Progenitor cell of endocrine pancreas (in vitro differentiated cells): ENCODE data around the gene WWP2. TPM values are rescaled to one million over a fixed set of nuclear protein-coding genes. Genes with fewer than 3 reads are reported as not detected.
A peak's percentile ranks its signal among the peaks of the same experiment; 100 is the strongest.
"Not testable (repeated sequence)": the region's sequence is repeated elsewhere in the genome, so short reads cannot be mapped to it uniquely, and the experiment has no call there.

ENCODE experiments used
- DNase-seq: peaks from one replicate; pipeline ENCODE4 v3.0.0; 2021; ENCODE audit warnings: low spot score; ENCODE audit not compliant: unreplicated experiment
- H3K27ac Mint-ChIP-seq: 2 replicates; pipeline ENCODE4 v1.8.0; 2021; ENCODE audit warnings: mild to moderate bottlenecking, moderate library complexity, mixed read lengths
- H3K27me3 Mint-ChIP-seq: 2 replicates; pipeline ENCODE4 v1.8.0; 2021; ENCODE audit warnings: mixed read lengths
- H3K36me3 Mint-ChIP-seq: 2 replicates; pipeline ENCODE4 v1.8.0; 2022; ENCODE audit warnings: mixed read lengths; ENCODE audit not compliant: insufficient read depth
- H3K4me1 Mint-ChIP-seq: 2 replicates; pipeline ENCODE4 v1.8.0; 2021; ENCODE audit warnings: low read depth, mixed read lengths
- H3K4me3 Mint-ChIP-seq: 2 replicates; pipeline ENCODE4 v1.8.0; 2021; ENCODE audit warnings: low read depth, mild to moderate bottlenecking, moderate library complexity, mixed read lengths
- H3K9me3 Mint-ChIP-seq: 2 replicates; pipeline ENCODE4 v1.8.0; 2021; ENCODE audit warnings: low read depth, mixed read lengths
- CTCF ChIP-seq: fragments of 200-600 bp; sonication (generic); IDR thresholded peaks from one replicate; pipeline ENCODE4 v1.5.0; 2021; ENCODE audit warnings: antibody characterized with exemption, mild to moderate bottlenecking; ENCODE audit not compliant: unreplicated experiment
- total RNA-seq: library from RNA; stranded (reverse); gene quantifications from 2 replicates; pipeline ENCODE4 v1.2.1, GENCODE V29; 2021

WWP2 gene
- total RNA-seq, 1 donor from 2014 or later: 62.3 TPM

- no peak overlapping the region for H3K4me3 Mint-ChIP-seq
- H3K9me3 Mint-ChIP-seq: no peaks in the 10 kb centered on the region
- no peaks in the 10 kb centered on the region for H3K27me3 Mint-ChIP-seq
- H3K27ac Mint-ChIP-seq: no peak overlapping the region
- peaks cover 2% of the 10 kb centered on the region for H3K4me1 Mint-ChIP-seq
- no peak for TF ChIP-seq CTCF
- DNase-seq: no peak
- peaks cover 6% of the 10 kb centered on the region for H3K36me3 Mint-ChIP-seq
Observed at GRCh38 chr16:69941251-69942098, 179.3 kb downstream of the WWP2 start.

DNA sequence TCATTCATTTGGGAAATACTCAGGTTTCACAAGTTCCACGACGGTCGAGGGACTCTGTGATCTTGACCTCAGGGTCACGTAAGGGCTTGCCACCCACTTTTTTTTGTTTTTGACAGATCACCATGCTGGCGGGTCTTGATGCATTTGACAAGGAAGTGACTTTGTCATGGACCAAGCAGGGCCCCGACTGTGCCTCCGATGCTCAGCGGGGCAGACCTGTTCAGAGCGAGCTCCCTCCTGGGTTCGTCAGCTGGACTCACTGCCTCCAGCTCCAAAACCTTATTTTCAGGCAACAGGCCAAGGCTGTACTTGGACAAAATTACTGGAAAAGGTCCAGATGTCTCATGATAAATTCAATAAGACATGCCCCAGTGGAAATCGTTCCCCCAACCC lies 180.0 kb downstream of the WWP2 start:
- no peak for DNase-seq
- Mint-ChIP-seq H3K4me1 (peaks cover 2% of the 10 kb centered on the region), H3K4me3 (no peak overlapping the region), H3K9me3 (no peaks in the 10 kb centered on the region), H3K36me3 (peaks cover 4% of the 10 kb centered on the region), H3K27me3 (no peaks in the 10 kb centered on the region), H3K27ac (peak overlapping the region; percentile 52)
- no peak for TF ChIP-seq CTCF

- peaks cover 3% of the 10 kb centered on the region for H3K36me3 Mint-ChIP-seq
- peaks cover 2% of the 10 kb centered on the region for H3K4me1 Mint-ChIP-seq
- no peaks in the 10 kb centered on the region for H3K27me3 Mint-ChIP-seq
- H3K4me3 Mint-ChIP-seq: no peak overlapping the region
- no peak for DNase-seq
- no peak for TF ChIP-seq CTCF
- no peaks in the 10 kb centered on the region for H3K9me3 Mint-ChIP-seq
- H3K27ac Mint-ChIP-seq: no peak overlapping the region
Observed at GRCh38 chr16:69942627-69943170, 180.6 kb downstream of the WWP2 start.

GRCh38 chr16:69943241-69944036 lies 181.3 kb downstream of the WWP2 start:
- not testable (repeated sequence) for H3K4me1 Mint-ChIP-seq, H3K27me3 Mint-ChIP-seq, DNase-seq, H3K9me3 Mint-ChIP-seq, H3K36me3 Mint-ChIP-seq, H3K4me3 Mint-ChIP-seq
- peak overlapping the region; percentile 32 for H3K27ac Mint-ChIP-seq

DNA sequence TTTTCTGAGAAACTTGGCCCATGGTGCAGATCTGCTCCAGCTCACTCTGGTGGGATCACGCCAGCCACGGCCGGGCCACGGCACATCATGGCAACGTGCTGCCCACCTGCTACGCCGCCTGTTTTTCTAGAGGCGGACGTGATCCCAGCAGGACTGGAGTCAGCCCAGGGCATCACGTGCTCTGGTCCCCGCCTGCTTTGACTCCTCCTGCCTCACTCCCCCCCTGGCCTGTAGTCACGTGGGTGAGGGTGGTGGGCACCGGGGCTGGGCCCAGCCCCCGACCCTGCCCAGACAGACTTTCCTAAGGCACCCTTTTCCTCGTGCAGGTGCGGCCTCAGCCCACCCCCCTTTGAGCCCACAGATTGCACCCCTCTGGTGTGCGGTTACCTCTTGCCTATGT lies 188.3 kb downstream of the WWP2 start:
- not testable (repeated sequence) for DNase-seq, H3K27me3 Mint-ChIP-seq, H3K4me1 Mint-ChIP-seq, H3K4me3 Mint-ChIP-seq, H3K9me3 Mint-ChIP-seq, H3K27ac Mint-ChIP-seq, H3K36me3 Mint-ChIP-seq

DNA sequence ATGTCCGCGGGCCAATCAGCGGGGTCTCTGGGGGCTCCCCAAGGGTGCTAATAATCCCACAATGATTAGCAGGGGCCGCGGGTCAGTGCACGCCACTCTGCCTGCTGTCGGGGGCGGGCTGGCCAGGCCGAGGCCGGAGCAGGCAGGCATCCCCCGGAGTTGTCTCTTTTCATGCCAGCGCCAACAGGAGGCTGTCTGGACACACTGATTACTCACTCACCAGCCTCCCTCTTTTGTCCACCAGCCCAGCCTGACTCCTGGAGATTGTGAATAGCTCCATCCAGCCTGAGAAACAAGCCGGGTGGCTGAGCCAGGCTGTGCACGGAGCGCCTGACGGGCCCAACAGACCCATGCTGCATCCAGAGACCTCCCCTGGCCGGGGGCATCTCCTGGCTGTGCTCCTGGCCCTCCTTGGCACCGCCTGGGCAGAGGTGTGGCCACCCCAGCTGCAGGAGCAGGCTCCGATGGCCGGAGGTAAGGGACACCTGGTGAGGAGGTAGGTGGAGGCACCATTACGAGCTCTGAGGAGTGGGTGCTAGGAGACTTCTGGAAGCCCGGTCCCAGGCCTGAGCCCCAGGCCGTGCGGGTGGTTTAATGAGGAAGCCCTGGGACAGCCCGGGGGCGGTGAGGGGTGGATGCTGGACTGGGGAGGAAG lies 189.0 kb downstream of the WWP2 start, which contains the start of gene CLEC18A:
Gene CLEC18A, plus strand, starts transcription at position 318 of the 655 bp plus-strand sequence. Its CDS starts 33 bp downstream, at position 351.
- H3K4me1 Mint-ChIP-seq, H3K27me3 Mint-ChIP-seq, H3K9me3 Mint-ChIP-seq, DNase-seq, H3K4me3 Mint-ChIP-seq, H3K36me3 Mint-ChIP-seq, H3K27ac Mint-ChIP-seq: not testable (repeated sequence)

GRCh38 chr16:69951672-69952031 lies 189.5 kb downstream of the WWP2 start:
- H3K27me3 Mint-ChIP-seq, H3K4me3 Mint-ChIP-seq, DNase-seq, H3K36me3 Mint-ChIP-seq, H3K4me1 Mint-ChIP-seq, H3K27ac Mint-ChIP-seq, H3K9me3 Mint-ChIP-seq: not testable (repeated sequence)

DNA sequence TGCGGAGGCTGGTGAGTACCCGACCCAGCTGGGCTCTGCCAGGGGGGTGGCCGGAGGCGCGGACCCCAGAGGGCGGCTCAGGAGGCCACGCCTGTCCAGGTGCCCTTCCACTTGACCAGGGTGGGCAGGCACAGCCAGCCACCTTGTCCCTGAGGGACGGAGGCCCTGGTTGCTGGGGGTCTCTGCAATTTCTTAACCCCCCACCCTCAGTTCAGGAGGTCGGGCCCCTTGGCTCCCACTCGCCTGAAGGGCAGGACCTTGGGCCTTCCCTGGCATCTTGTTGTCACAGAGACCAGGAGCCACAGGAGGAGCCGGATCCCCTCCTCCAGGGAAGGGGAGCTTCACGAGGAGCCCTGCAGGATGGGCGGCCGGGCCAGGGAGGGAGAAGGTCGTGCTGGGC lies 190.0 kb downstream of the WWP2 start:
- H3K4me1 Mint-ChIP-seq, H3K4me3 Mint-ChIP-seq, H3K27me3 Mint-ChIP-seq, H3K27ac Mint-ChIP-seq, H3K36me3 Mint-ChIP-seq, H3K9me3 Mint-ChIP-seq, DNase-seq: not testable (repeated sequence)

GRCh38 chr16:69952572-69953355 lies 190.6 kb downstream of the WWP2 start:
- not testable (repeated sequence) for H3K4me1 Mint-ChIP-seq, DNase-seq

More at GRCh38 chr16:69952572-69953355, 190.6 kb downstream of the WWP2 start:
- not testable (repeated sequence) for H3K9me3 Mint-ChIP-seq, H3K4me3 Mint-ChIP-seq, H3K36me3 Mint-ChIP-seq, H3K27ac Mint-ChIP-seq, H3K27me3 Mint-ChIP-seq
